ENCODE results near the gene SSC4D.
"Not testable (repeated sequence)": the region's sequence is repeated elsewhere in the genome, so short reads cannot be mapped to it uniquely, and the experiment has no call there.

The SSC4D gene

DNA sequence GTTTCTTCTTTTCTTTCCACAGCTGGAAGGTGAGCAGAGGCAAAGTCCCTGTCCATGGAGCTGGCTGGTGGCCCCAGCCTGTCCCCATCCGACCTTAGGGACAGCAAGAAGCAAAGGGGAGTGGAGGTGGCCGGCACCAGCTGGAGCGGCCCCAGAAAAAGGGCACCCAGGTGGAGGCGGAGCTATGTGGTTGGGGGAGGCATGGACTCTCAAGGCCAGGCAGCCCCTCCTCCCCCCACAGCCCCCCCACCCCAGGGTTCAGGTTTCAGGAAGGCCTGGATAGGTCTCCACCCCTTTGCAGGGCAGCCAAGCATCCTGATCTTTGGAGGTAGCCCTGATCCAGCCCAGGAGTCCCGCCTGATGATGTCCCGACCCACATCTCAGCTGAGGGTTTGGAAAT lies at the start of gene SSC4D:
Gene SSC4D (minus strand): TSS at position 161 of the 400 bp plus-strand sequence. CDS start 5,258 bp downstream, outside the sequence.
- no peak for ATAC-seq
- H3K36me3 Mint-ChIP-seq: no peaks in the 10 kb centered on the region
- H3K9me3 Mint-ChIP-seq: no peaks in the 10 kb centered on the region
- H3K27ac Mint-ChIP-seq: no peak within 1 kb of the TSS
- H3K27me3 Mint-ChIP-seq: no peaks in the 10 kb centered on the region
- H3K4me1 Mint-ChIP-seq: no peaks in the 10 kb centered on the region
- no peak within 1 kb of the TSS for H3K4me3 Mint-ChIP-seq

GRCh38 chr7:76458504-76458903 lies 49.0 kb upstream of the SSC4D start:
- not testable (repeated sequence) for ATAC-seq, H3K4me3 Mint-ChIP-seq, H3K4me1 Mint-ChIP-seq, H3K9me3 Mint-ChIP-seq, H3K36me3 Mint-ChIP-seq, H3K27ac Mint-ChIP-seq, H3K27me3 Mint-ChIP-seq

DNA sequence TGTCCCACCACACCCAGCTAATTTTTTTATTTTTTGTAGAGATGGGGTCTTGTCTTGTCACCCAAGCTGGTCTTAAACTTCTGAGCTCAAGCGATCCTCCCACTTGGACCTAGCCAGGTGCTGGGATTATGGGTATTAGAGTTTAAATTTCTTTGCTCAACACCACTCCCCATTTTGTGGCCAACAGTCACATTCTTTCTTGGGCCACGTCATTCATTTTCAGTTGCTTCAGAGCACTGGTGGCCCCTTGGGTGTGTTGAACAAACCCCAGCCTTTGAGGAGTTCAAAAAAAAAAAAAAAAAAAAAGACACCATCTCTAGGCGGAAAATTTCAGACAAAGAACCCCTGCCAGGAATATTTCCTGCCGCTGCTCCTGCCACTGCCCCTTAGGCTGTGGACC lies 47.5 kb upstream of the SSC4D start:
- not testable (repeated sequence) for H3K27ac Mint-ChIP-seq, H3K4me3 Mint-ChIP-seq, ATAC-seq, H3K4me1 Mint-ChIP-seq, H3K9me3 Mint-ChIP-seq, H3K36me3 Mint-ChIP-seq, H3K27me3 Mint-ChIP-seq

DNA sequence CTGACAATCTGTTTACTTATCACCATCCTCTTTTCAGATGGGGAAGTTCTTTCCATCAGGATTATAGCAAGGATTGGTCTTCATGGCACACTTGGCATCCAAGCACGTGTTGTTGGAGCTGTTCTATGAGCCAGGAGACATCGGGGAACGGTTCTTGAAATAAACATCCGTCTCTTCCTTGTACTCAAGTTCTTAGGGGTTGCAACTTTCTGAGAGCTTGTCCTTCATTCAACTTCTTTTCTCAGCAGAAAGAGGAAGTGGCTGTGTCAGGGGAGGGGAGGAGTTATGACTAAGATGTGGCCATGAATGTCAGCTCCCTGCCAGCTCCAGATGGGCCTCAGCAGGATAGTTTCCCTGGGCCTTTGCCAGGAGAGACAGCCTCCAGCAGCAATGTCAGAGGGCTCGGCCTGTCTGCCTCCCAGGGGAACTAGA lies 36.1 kb upstream of the SSC4D start:
- not testable (repeated sequence) for H3K4me3 Mint-ChIP-seq, H3K4me1 Mint-ChIP-seq, H3K27ac Mint-ChIP-seq, H3K9me3 Mint-ChIP-seq, H3K36me3 Mint-ChIP-seq, H3K27me3 Mint-ChIP-seq
- ATAC-seq: peak; percentile 95

DNA sequence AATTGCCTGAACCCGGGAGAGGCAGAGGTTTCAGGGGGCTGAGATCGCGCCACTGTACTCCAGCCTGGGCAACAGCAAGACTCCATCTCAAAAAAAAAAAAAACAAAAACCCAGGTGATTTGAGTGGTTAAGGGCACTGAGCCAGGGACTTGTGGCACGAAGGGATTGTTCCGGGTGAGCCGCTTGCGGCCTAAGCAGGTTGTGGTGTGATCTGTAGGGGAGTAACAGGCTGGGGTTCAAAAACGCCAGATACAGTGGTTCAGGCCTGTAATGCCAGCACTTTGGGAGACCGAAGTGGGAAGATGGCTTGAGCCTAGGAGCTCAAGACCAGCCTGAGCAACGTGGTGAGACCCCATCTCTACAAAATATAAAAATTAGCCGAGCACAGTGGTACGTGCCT lies 34.3 kb upstream of the SSC4D start:
- H3K27ac Mint-ChIP-seq, H3K4me1 Mint-ChIP-seq, H3K9me3 Mint-ChIP-seq: not testable (repeated sequence)

DNA sequence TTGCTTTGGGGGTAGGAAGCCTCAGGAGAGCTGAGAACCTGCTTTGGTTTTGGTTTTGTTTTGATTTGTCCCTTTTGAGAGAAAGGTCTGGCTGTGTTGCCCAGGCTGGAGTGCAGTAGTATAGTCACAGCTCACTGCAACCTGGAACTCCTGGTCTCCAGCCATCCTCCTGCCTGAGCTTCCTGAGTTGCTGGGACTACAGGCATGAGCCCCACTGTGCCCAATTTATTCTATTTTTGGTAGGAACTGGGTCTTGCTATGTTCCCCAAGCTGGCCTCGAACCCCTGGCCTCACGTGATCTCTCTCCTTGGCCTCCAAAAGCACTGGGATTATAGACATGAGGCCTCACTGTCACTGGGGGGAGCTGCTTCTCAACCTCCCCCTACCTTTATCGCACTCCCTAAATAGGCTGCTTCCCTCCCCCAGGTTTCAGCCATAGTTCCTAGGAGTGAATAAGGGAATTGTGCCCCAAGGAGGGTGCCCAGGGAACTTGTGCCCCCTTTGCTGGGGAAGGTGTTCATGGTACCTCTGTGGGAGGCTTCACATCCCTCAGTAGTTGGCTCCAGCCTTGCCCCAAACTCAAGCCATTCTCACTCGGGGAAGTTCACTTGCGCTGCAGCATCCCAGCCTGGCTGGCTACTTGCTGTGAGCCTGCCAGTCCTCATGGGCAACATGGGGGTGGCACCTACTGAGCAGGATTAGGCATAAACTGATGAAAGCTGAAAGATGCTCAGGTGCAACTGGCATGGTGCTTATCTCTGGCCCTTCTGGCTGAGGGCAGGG lies 33.4 kb upstream of the SSC4D start:
- not testable (repeated sequence) for ATAC-seq, H3K27me3 Mint-ChIP-seq, H3K27ac Mint-ChIP-seq, H3K9me3 Mint-ChIP-seq, H3K4me3 Mint-ChIP-seq, H3K4me1 Mint-ChIP-seq, H3K36me3 Mint-ChIP-seq

More for the DNA sequence above, 34.3 kb upstream of the SSC4D start:
- not testable (repeated sequence) for H3K36me3 Mint-ChIP-seq, ATAC-seq, H3K4me3 Mint-ChIP-seq, H3K27me3 Mint-ChIP-seq

GRCh38 chr7:76441792-76442191 lies 32.3 kb upstream of the SSC4D start:
- H3K27ac Mint-ChIP-seq, H3K4me1 Mint-ChIP-seq, H3K4me3 Mint-ChIP-seq, H3K9me3 Mint-ChIP-seq, H3K27me3 Mint-ChIP-seq, H3K36me3 Mint-ChIP-seq: not testable (repeated sequence)
- peak; percentile 73 for ATAC-seq

DNA sequence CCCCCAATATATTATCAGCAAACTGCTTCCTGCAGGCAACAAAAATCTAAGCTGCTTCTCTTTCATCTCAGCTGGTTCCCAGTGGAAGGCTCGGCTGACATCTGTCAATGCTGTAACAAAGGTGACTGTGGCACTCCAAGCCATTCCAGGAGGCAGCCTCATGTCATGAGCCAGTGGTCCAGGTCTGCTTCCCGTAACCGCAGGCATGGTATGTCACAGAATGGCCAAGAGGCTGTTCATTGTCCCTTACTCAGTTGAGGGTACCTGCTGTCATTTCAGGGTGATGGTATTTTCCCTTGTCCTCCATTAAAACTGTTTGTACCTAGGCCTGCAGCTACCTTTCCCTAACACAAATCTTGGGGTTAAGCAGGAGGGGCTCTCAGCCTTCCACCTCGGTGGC lies 30.9 kb upstream of the SSC4D start:
- H3K9me3 Mint-ChIP-seq, H3K4me1 Mint-ChIP-seq, ATAC-seq, H3K27ac Mint-ChIP-seq, H3K36me3 Mint-ChIP-seq, H3K27me3 Mint-ChIP-seq, H3K4me3 Mint-ChIP-seq: not testable (repeated sequence)

- not testable (repeated sequence) for H3K27ac Mint-ChIP-seq, H3K27me3 Mint-ChIP-seq, H3K36me3 Mint-ChIP-seq, H3K4me3 Mint-ChIP-seq, ATAC-seq, H3K9me3 Mint-ChIP-seq, H3K4me1 Mint-ChIP-seq
These were observed 29.8 kb upstream of the SSC4D start for GRCh38 chr7:76439120-76439888.

DNA sequence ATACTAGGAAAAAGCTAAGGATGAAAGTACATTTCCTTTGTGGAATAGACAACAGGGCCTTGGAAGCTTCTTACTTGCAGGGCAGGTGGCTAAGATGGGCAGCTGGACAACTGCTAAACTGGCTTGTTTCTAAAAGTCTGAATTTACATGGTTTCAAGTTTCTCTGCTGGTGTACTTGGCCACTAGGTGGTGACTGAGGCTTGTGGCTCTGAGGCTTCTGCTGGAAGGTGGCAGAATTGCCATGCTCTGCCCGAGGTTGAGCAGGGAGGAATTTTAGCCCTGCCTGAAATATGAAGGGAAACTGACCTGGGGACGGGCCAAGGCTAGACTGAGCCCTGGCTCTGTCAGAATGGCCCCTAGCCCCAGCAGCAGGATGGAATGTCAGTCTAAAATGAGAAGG lies 28.4 kb upstream of the SSC4D start:
- not testable (repeated sequence) for H3K36me3 Mint-ChIP-seq, H3K9me3 Mint-ChIP-seq, H3K27me3 Mint-ChIP-seq, H3K27ac Mint-ChIP-seq, H3K4me1 Mint-ChIP-seq, H3K4me3 Mint-ChIP-seq
- ATAC-seq: peak; percentile 62

GRCh38 chr7:76430836-76431235 lies 21.3 kb upstream of the SSC4D start:
- Mint-ChIP-seq H3K36me3 (no peaks in the 10 kb centered on the region), H3K27me3 (no peaks in the 10 kb centered on the region), H3K4me3 (no peak overlapping the region), H3K9me3 (no peaks in the 10 kb centered on the region), H3K27ac (no peak overlapping the region), H3K4me1 (peaks cover 9% of the 10 kb centered on the region)
- no peak for ATAC-seq

DNA sequence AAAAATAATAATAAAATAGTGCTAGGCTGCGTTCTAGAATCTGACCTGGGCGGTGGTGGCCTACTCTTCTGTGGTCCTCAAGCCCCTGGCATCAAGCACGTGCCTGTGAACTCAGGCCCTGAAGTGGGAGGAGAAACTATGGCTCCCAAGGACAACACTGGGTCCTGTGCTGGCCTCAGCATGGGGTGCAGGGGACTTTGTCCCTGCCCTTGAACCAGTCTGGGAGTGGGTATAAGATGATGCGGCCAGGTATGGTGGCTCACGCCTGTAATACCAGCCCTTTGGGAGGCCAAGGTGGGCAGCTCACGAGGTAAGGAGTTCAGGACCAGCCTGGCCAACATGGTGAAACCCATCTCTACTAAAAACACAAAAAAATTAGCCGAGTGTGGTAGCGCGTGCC lies 20.7 kb upstream of the SSC4D start:
- Mint-ChIP-seq H3K9me3 (no peaks in the 10 kb centered on the region), H3K36me3 (no peaks in the 10 kb centered on the region), H3K4me3 (no peak overlapping the region), H3K27ac (no peak overlapping the region), H3K4me1 (peaks cover 9% of the 10 kb centered on the region), H3K27me3 (no peaks in the 10 kb centered on the region)
- no peak for ATAC-seq

DNA sequence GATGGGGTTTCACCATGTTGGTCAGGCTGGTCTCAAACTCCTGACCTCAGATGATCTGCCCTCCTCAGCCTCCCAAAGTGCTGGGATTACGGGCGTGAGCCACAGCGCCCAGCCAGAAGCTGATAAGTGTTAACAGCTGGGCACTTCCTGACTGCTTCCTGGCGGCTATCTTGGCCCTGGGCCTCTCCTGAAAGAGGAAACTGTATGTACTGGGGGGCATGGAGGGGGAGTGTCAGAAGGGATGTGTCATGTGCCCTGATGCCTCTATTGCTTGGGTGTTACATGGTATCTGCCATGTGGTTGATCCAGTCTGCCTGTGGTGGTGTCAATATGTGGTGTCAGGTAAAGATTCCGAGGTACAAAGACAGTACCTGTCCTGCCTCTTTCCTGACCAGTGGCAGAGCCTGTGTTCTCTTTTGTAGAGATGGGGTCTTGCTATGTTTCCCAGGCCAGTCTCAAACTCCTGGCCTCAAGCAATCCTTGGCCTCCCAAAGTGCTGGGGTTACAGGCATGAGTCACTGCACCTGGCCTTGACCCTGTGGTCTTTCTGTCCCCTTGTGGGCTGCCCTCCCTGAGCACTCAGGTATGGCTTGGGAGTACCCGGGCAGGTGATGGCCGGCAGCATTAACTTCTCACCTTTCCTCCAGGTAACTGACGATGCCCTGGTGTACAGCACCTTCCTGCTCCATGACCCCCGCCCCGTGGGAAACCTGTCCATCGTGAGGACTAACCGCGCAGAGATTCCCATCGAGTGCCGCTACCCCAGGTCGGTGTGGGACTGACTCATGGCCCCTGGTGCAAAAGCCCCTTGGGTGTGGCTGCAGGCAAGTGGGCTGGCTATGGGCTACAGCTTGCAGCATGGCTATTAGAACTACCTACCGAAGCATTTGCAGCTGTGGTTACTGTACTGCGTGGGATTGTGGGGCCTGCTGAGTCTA lies 19.6 kb upstream of the SSC4D start:
- H3K4me1 Mint-ChIP-seq: peaks cover 19% of the 10 kb centered on the region
- ATAC-seq: no peak
- H3K27me3 Mint-ChIP-seq: peaks cover 2% of the 10 kb centered on the region
- no peaks in the 10 kb centered on the region for H3K9me3 Mint-ChIP-seq
- no peak overlapping the region for H3K27ac Mint-ChIP-seq
- H3K36me3 Mint-ChIP-seq: no peaks in the 10 kb centered on the region
- H3K4me3 Mint-ChIP-seq: no peak overlapping the region

- H3K27ac Mint-ChIP-seq: no peak overlapping the region
- H3K4me1 Mint-ChIP-seq: peaks cover 19% of the 10 kb centered on the region
- no peak for ATAC-seq
- H3K4me3 Mint-ChIP-seq: no peak overlapping the region
- H3K27me3 Mint-ChIP-seq: peaks cover 11% of the 10 kb centered on the region
- H3K9me3 Mint-ChIP-seq: no peaks in the 10 kb centered on the region
- no peaks in the 10 kb centered on the region for H3K36me3 Mint-ChIP-seq
These were observed 18.8 kb upstream of the SSC4D start for GRCh38 chr7:76428149-76428823.

DNA sequence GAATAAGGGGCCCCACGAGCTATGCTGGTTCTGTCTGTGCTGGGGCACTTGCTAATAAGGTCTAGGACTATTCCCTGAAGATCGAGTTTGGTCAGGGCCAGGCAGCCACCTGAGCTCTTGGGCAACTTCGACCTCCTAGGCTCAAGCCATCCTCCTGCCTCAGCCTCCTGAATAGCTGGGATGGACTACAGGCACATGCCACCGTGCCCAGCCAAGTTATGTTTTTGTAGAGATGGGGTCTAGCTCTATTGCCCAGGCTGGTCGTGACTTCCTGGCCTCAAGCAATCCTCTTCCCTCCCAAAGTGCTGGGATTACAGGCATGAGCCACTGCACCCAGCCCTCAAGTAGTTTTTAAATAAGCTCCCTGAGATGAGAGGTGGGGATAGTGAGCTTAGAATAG lies 18.1 kb upstream of the SSC4D start:
- Mint-ChIP-seq H3K4me3 (no peak overlapping the region), H3K27me3 (peaks cover 17% of the 10 kb centered on the region), H3K9me3 (no peaks in the 10 kb centered on the region), H3K27ac (no peak overlapping the region), H3K4me1 (peaks cover 19% of the 10 kb centered on the region), H3K36me3 (no peaks in the 10 kb centered on the region)
- ATAC-seq: no peak

Measured in stimulated activated memory B cell treated with anti-CD40 and anti-IgM and Interleukin-4, amounts not matched to agents 10 μg/mL and 1 μg/mL and 100 μg/mL, for 72 hours (primary cell).